Ectodermal cell (in vitro differentiated cells): ENCODE data around the gene ACSF2.

ENCODE experiments used
- H3K27ac ChIP-seq: 2 replicates; pipeline ENCODE4 v1.7.0; 2013; ENCODE audit warnings: mild to moderate bottlenecking, low read depth, low read length; ENCODE audit not compliant: insufficient read depth, poor library complexity, severe bottlenecking
- H3K27me3 ChIP-seq: 2 replicates; pipeline ENCODE4 v1.7.0; 2013; ENCODE audit warnings: mild to moderate bottlenecking, low read length; ENCODE audit not compliant: insufficient read depth, control insufficient read depth, poor library complexity, severe bottlenecking
- H3K36me3 ChIP-seq: one replicate; pipeline ENCODE4 v1.7.0; 2013; ENCODE audit warnings: low read length; ENCODE audit not compliant: control insufficient read depth, insufficient read depth
- H3K4me1 ChIP-seq: one replicate; pipeline ENCODE4 v1.7.0; 2013; ENCODE audit warnings: low read length; ENCODE audit not compliant: control insufficient read depth, insufficient read depth
- H3K4me3 ChIP-seq: 2 replicates; pipeline ENCODE4 v1.7.0; 2013; ENCODE audit warnings: low read depth, low read length, control low read depth; ENCODE audit not compliant: insufficient read depth
- H3K9me3 ChIP-seq: 2 replicates; pipeline ENCODE4 v1.7.0; 2013; ENCODE audit warnings: mild to moderate bottlenecking, low read length, moderate library complexity; ENCODE audit not compliant: control insufficient read depth
- WGBS, 2 experiments: methylation state at CpG; one replicate each; pipeline ENCODE4 v1.1.7; 2013; ENCODE audit warnings: missing lambda C conversion rate in 2 of 2; 5-methylcytosine and 5-hydroxymethylcytosine counted together

The ACSF2 gene

GRCh38 chr17:50478391-50479381 is 52.7 kb downstream of the ACSF2 start, which contains the start of gene RSAD1:
RSAD1 (plus strand) TSS chr17:50478860; CDS start chr17:50478885, 25 bp downstream.
- WGBS, 2 experiments: 5 to 6% methylated on average over 75 of the region's 75 CpGs
- no peaks in the 10 kb centered on the region for H3K4me1 ChIP-seq
- H3K4me3 ChIP-seq: peak within 1 kb of the TSS; percentile 73
- no peak within 1 kb of the TSS for H3K27ac ChIP-seq
- H3K36me3 ChIP-seq: no peaks in the 10 kb centered on the region
- peaks cover 24% of the 10 kb centered on the region for H3K27me3 ChIP-seq
- no peaks in the 10 kb centered on the region for H3K9me3 ChIP-seq

GRCh38 chr17:50479522-50480141 is 53.6 kb downstream of the ACSF2 start:
- 19% methylated on average over 19 of the region's 19 CpGs for WGBS, 2 experiments
- Histone ChIP-seq H3K4me3 (peak overlapping the region; percentile 73), H3K9me3 (no peaks in the 10 kb centered on the region)

GRCh38 chr17:50480142-50480764 is 54.2 kb downstream of the ACSF2 start:
- Histone ChIP-seq H3K27ac (no peak overlapping the region), H3K4me3 (no peak overlapping the region), H3K4me1 (no peaks in the 10 kb centered on the region), H3K27me3 (peaks cover 17% of the 10 kb centered on the region), H3K36me3 (no peaks in the 10 kb centered on the region), H3K9me3 (no peaks in the 10 kb centered on the region)
- 94 to 95% methylated on average over 7 of the region's 7 CpGs for WGBS, 2 experiments

More at GRCh38 chr17:50479522-50480141, 53.6 kb downstream of the ACSF2 start:
- no peaks in the 10 kb centered on the region for H3K36me3 ChIP-seq
- H3K27ac ChIP-seq: no peak overlapping the region
- H3K4me1 ChIP-seq: no peaks in the 10 kb centered on the region
- H3K27me3 ChIP-seq: peaks cover 21% of the 10 kb centered on the region

- Histone ChIP-seq H3K36me3 (no peaks in the 10 kb centered on the region), H3K27me3 (peaks cover 10% of the 10 kb centered on the region), H3K27ac (no peak overlapping the region), H3K4me1 (no peaks in the 10 kb centered on the region), H3K9me3 (no peaks in the 10 kb centered on the region), H3K4me3 (no peak overlapping the region)
- WGBS, 2 experiments: 100% methylated on average over 1 of the region's 2 CpGs; no CpG with 5 or more reads in 1 of the 2 experiments
Observed at GRCh38 chr17:50480854-50481490, 55.0 kb downstream of the ACSF2 start.

GRCh38 chr17:50481648-50482047 is 55.6 kb downstream of the ACSF2 start:
- Histone ChIP-seq H3K27me3 (peaks cover 3% of the 10 kb centered on the region), H3K4me1 (no peaks in the 10 kb centered on the region), H3K36me3 (no peaks in the 10 kb centered on the region), H3K4me3 (no peak overlapping the region), H3K9me3 (no peaks in the 10 kb centered on the region), H3K27ac (no peak overlapping the region)
- 87 to 100% methylated on average over 4 of the region's 4 CpGs for WGBS, 2 experiments

- Histone ChIP-seq H3K27ac (no peak overlapping the region), H3K27me3 (no peaks in the 10 kb centered on the region), H3K4me1 (no peaks in the 10 kb centered on the region), H3K9me3 (no peaks in the 10 kb centered on the region), H3K4me3 (no peak overlapping the region), H3K36me3 (no peaks in the 10 kb centered on the region)
- 91 to 94% methylated on average over 23 of the region's 23 CpGs for WGBS, 2 experiments
Observed at GRCh38 chr17:50482110-50482509, 56.1 kb downstream of the ACSF2 start.

- no peaks in the 10 kb centered on the region for H3K36me3 ChIP-seq
- H3K4me1 ChIP-seq: no peaks in the 10 kb centered on the region
- no peaks in the 10 kb centered on the region for H3K27me3 ChIP-seq
- H3K4me3 ChIP-seq: no peak overlapping the region
- no peaks in the 10 kb centered on the region for H3K9me3 ChIP-seq
- WGBS, 2 experiments: 18 to 28% methylated on average over 5 to 7 of the region's 7 CpGs
- H3K27ac ChIP-seq: no peak overlapping the region
Observed at GRCh38 chr17:50482516-50482915, 56.5 kb downstream of the ACSF2 start.

GRCh38 chr17:50483266-50483665 is 57.2 kb downstream of the ACSF2 start:
- Histone ChIP-seq H3K4me3 (no peak overlapping the region), H3K9me3 (no peaks in the 10 kb centered on the region), H3K27me3 (no peaks in the 10 kb centered on the region), H3K27ac (no peak overlapping the region), H3K4me1 (peaks cover under 1% of the 10 kb centered on the region), H3K36me3 (no peaks in the 10 kb centered on the region)
- WGBS, 2 experiments: 88 to 93% methylated on average over 5 of the region's 5 CpGs

GRCh38 chr17:50484386-50485155 is 58.6 kb downstream of the ACSF2 start:
- H3K36me3 ChIP-seq: no peaks in the 10 kb centered on the region
- H3K4me3 ChIP-seq: no peak overlapping the region
- H3K9me3 ChIP-seq: no peaks in the 10 kb centered on the region
- peaks cover 4% of the 10 kb centered on the region for H3K4me1 ChIP-seq
- H3K27me3 ChIP-seq: no peaks in the 10 kb centered on the region
- H3K27ac ChIP-seq: no peak overlapping the region
- 93 to 98% methylated on average over 11 of the region's 11 CpGs for WGBS, 2 experiments
